ENCODE data around the gene IL26.

DNA sequence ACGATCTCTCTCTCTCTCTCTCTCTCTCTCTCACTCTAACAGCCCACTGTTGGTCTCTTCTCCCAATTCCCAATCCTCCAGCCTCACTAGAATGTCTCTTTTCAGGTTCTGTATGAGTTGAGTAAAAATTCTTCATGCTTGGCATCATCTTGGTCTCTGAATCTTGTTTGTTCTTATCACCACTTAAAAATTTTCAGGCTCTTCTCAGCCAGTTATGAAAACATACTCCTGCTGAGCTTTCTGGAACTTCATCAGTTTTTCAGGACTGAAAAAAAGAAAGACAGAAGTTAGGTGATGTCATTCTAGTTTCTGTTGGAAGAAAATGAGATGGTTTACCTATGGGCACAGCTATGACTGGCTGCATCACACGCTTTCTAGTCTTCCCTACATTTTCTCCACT lies 39.2 kb upstream of the IL26 start:
- TF ChIP-seq CTCF (IDR thresholded peaks at IDR 0.05), result no peak
- TF ChIP-seq POLR2A (IDR thresholded peaks at IDR 0.05), result no peak
- TF ChIP-seq POLR2AphosphoS5 (IDR thresholded peaks at IDR 0.05), result no peak
- TF ChIP-seq EP300 (IDR thresholded peaks at IDR 0.05), result no peak
